Mononuclear cell (primary cell): ENCODE data around the gene CCDC73. TPM values are rescaled to one million over a fixed set of nuclear protein-coding genes. Genes with fewer than 3 reads are reported as not detected.

Source experiments
- H3K27me3 ChIP-seq: 2 replicates; pipeline ENCODE4 v1.6.0; 2011; ENCODE audit warnings: low read length, control low read depth; ENCODE audit not compliant: insufficient read depth
- H3K4me1 ChIP-seq: 2 replicates; pipeline ENCODE4 v1.5.1; 2011; ENCODE audit warnings: mild to moderate bottlenecking, low read length, control low read depth; ENCODE audit not compliant: insufficient read depth
- H3K4me3 ChIP-seq: 2 replicates; pipeline ENCODE4 v1.5.1; 2011; ENCODE audit warnings: mild to moderate bottlenecking, low read length, moderate library complexity
- H3K9me3 ChIP-seq: 2 replicates; pipeline ENCODE4 v1.5.1; 2011; ENCODE audit warnings: low read depth, mild to moderate bottlenecking, control low read depth, low read length
- total RNA-seq: library from RNA; depleted of rRNA; stranded (reverse); fragments of >200 nt; gene quantifications from one replicate; pipeline ENCODE4 v1.2.3, GENCODE V29; 2012

CCDC73 gene
- total RNA-seq, 1 donor: not detected

- Histone ChIP-seq H3K27me3 (no peaks in the 10 kb centered on the region), H3K9me3 (no peaks in the 10 kb centered on the region), H3K4me3 (no peak overlapping the region), H3K4me1 (no peaks in the 10 kb centered on the region)
These were observed 225.1 kb downstream of the CCDC73 start for GRCh38 chr11:32569313-32569881.

- no peaks in the 10 kb centered on the region for H3K9me3 ChIP-seq
These were observed 227.3 kb downstream of the CCDC73 start for GRCh38 chr11:32567154-32567553.

GRCh38 chr11:32566517-32566916 is 227.9 kb downstream of the CCDC73 start:
- H3K4me3 ChIP-seq: no peak overlapping the region
- H3K9me3 ChIP-seq: no peaks in the 10 kb centered on the region
- no peaks in the 10 kb centered on the region for H3K4me1 ChIP-seq
- H3K27me3 ChIP-seq: no peaks in the 10 kb centered on the region

More at GRCh38 chr11:32567154-32567553, 227.3 kb downstream of the CCDC73 start:
- Histone ChIP-seq H3K4me3 (no peak overlapping the region), H3K27me3 (no peaks in the 10 kb centered on the region), H3K4me1 (no peaks in the 10 kb centered on the region)

- no peak overlapping the region for H3K4me3 ChIP-seq
These were observed 230.9 kb downstream of the CCDC73 start for GRCh38 chr11:32563600-32563959.

GRCh38 chr11:32562839-32563599 is 231.4 kb downstream of the CCDC73 start:
- Histone ChIP-seq H3K27me3 (no peaks in the 10 kb centered on the region), H3K4me1 (no peaks in the 10 kb centered on the region), H3K4me3 (no peak overlapping the region), H3K9me3 (no peaks in the 10 kb centered on the region)

More at GRCh38 chr11:32563600-32563959, 230.9 kb downstream of the CCDC73 start:
- Histone ChIP-seq H3K4me1 (no peaks in the 10 kb centered on the region), H3K27me3 (no peaks in the 10 kb centered on the region), H3K9me3 (no peaks in the 10 kb centered on the region)

- H3K9me3 ChIP-seq: no peaks in the 10 kb centered on the region
- H3K27me3 ChIP-seq: no peaks in the 10 kb centered on the region
- no peaks in the 10 kb centered on the region for H3K4me1 ChIP-seq
- H3K4me3 ChIP-seq: no peak overlapping the region
These were observed 232.6 kb downstream of the CCDC73 start for GRCh38 chr11:32561835-32562234.

GRCh38 chr11:32555895-32556294 is 238.6 kb downstream of the CCDC73 start:
- no peak overlapping the region for H3K4me3 ChIP-seq
- H3K4me1 ChIP-seq: no peaks in the 10 kb centered on the region
- no peaks in the 10 kb centered on the region for H3K9me3 ChIP-seq
- H3K27me3 ChIP-seq: no peaks in the 10 kb centered on the region

GRCh38 chr11:32555091-32555490 is 239.4 kb downstream of the CCDC73 start:
- Histone ChIP-seq H3K4me3 (no peak overlapping the region), H3K9me3 (no peaks in the 10 kb centered on the region), H3K27me3 (no peaks in the 10 kb centered on the region), H3K4me1 (peaks cover 5% of the 10 kb centered on the region)

Other genes starting within 250 kb of the CCDC73 start
- gene EIF3M, start 210.8 kb downstream of the CCDC73 start, total RNA-seq: 466 TPM
- 2.5 TPM for gene PRRG4, start 35.3 kb upstream of the CCDC73 start, total RNA-seq
- 14.8 TPM for gene QSER1, start 98.1 kb upstream of the CCDC73 start, total RNA-seq
- gene DEPDC7, start 221.2 kb upstream of the CCDC73 start, total RNA-seq: 1.6 TPM
- 9.2 TPM for gene TCP11L1, start 244.9 kb upstream of the CCDC73 start, total RNA-seq